PC-3 (cell line): Measurements from ENCODE around the gene EN2. TPM values are rescaled to one million over a fixed set of nuclear protein-coding genes. Genes with fewer than 3 reads are reported as not detected.

Source experiments
- ATAC-seq: fragments of 200-7000 bp; cut with Tn5 transposase; 2 replicates; pipeline ENCODE4 v1.9.1; 2020; ENCODE audit warnings: mild to moderate bottlenecking, moderate library complexity
- BruUV-seq: library from RNA; stranded (reverse); fragments of 400-500 nt; replicated peaks from 2 replicates; lab custom pipeline; 2021; lab: Mats Ljungman, UMichigan
- CTCF ChIA-PET: fragments of 300-600 bp; sonication (Branson Sonifier 250); formaldehyde crosslinking; loops from one replicate; lab custom pipeline; 2022; ENCODE audit warnings: antibody characterized with exemption; lab: Charles Lee
- POLR2A ChIA-PET: fragments of 300-600 bp; sonication (Branson Sonifier 250); formaldehyde crosslinking; loops from one replicate; lab custom pipeline; 2022; ENCODE audit warnings: antibody characterized with exemption; ENCODE audit not compliant: unreplicated experiment; lab: Charles Lee
- DNase-seq: peaks from one replicate; pipeline ENCODE4 v3.0.0-alpha.2; 2015
- H2AFZ ChIP-seq: fragments of 300-600 bp; sonication (generic); 2 replicates; pipeline ENCODE4 v1.6.0; 2016; ENCODE audit warnings: antibody characterized with exemption, low read length
- H3F3A ChIP-seq: fragments of 300-600 bp; sonication (generic); one replicate; pipeline ENCODE4 v1.6.0; 2017; ENCODE audit warnings: antibody characterized with exemption, low read length, control low read depth, mild to moderate bottlenecking; ENCODE audit not compliant: unreplicated experiment
- H3K27ac ChIP-seq: fragments of 300-600 bp; sonication (generic); 2 replicates; pipeline ENCODE4 v1.5.1; 2016; ENCODE audit warnings: mild to moderate bottlenecking, low read length
- H3K27me3 ChIP-seq: fragments of 300-600 bp; sonication (generic); 2 replicates; pipeline ENCODE4 v1.6.1; 2016; ENCODE audit warnings: low read length, mixed read lengths
- H3K36me3 ChIP-seq: fragments of 300-600 bp; sonication (generic); 2 replicates; pipeline ENCODE4 v1.6.1; 2016; ENCODE audit warnings: low read depth, mixed run types, low read length, mixed read lengths
- H3K4me1 ChIP-seq: fragments of 300-600 bp; sonication (generic); 2 replicates; pipeline ENCODE4 v1.5.1; 2016; ENCODE audit warnings: low read length; ENCODE audit not compliant: insufficient read depth
- H3K4me2 ChIP-seq: fragments of 300-600 bp; sonication (generic); 2 replicates; pipeline ENCODE4 v1.6.0; 2016; ENCODE audit warnings: low read length
- H3K4me3 ChIP-seq: fragments of 300-600 bp; sonication (generic); 2 replicates; pipeline ENCODE4 v1.5.1; 2016; ENCODE audit warnings: mild to moderate bottlenecking, low read length, mixed read lengths
- H3K79me2 ChIP-seq: fragments of 300-600 bp; sonication (generic); 2 replicates; pipeline ENCODE4 v1.6.1; 2017; ENCODE audit warnings: low read length, mixed read lengths
- H3K9ac ChIP-seq: fragments of 300-600 bp; sonication (generic); 2 replicates; pipeline ENCODE4 v1.6.0; 2016; ENCODE audit warnings: mild to moderate bottlenecking, low read length
- H3K9me2 ChIP-seq: fragments of 300-600 bp; sonication (generic); replicated peaks from 2 replicates; pipeline ENCODE4 v1.6.1; 2016; ENCODE audit warnings: mixed run types, low read length, mixed read lengths
- H3K9me3 ChIP-seq: fragments of 300-600 bp; sonication (generic); 2 replicates; pipeline ENCODE4 v1.6.1; 2016; ENCODE audit warnings: low read length, mixed read lengths
- H4K20me1 ChIP-seq: fragments of 300-600 bp; sonication (generic); 2 replicates; pipeline ENCODE4 v1.6.1; 2016; ENCODE audit warnings: low read length, mixed read lengths
- CTCF ChIP-seq: fragments of 300-600 bp; sonication (generic); conservative IDR thresholded peaks from 2 replicates; pipeline ENCODE4 v1.5.1; 2017; ENCODE audit warnings: antibody characterized with exemption, low read depth, mild to moderate bottlenecking, low read length
- EZH2 ChIP-seq: fragments of 300-600 bp; sonication (generic); IDR thresholded peaks from one replicate; pipeline ENCODE4 v1.6.1; 2017; ENCODE audit warnings: antibody characterized with exemption, mild to moderate bottlenecking, low read length; ENCODE audit not compliant: unreplicated experiment
- EZH2phosphoT487 ChIP-seq: fragments of 300-600 bp; sonication (generic); IDR thresholded peaks from 2 replicates; pipeline ENCODE4 v1.6.1; 2018; ENCODE audit warnings: mild to moderate bottlenecking, antibody characterized with exemption, low read length, borderline replicate concordance
- intact Hi-C: fragments of 100-400 bp; cut with micrococcal nuclease; formaldehyde crosslinking; loops from 2 replicates; pipeline ENCODE4 v1.9.0; 2023
- total RNA-seq: library from RNA; depleted of rRNA; stranded (reverse); fragments of >200 nt; gene quantifications from 2 replicates; pipeline ENCODE4 v1.2.3, GENCODE V29; 2014

The EN2 gene
- total RNA-seq, 1 experiment from 2014 or later = 2.3 TPM

GRCh38 chr7:155412416-155413253 is 45.3 kb upstream of the EN2 start:
- Histone ChIP-seq H3K4me1 (no peaks in the 10 kb centered on the region), H3K27ac (no peak overlapping the region), H4K20me1 (no peaks in the 10 kb centered on the region), H3K9me3 (no peaks in the 10 kb centered on the region), H3K4me2 (no peak overlapping the region), H3K9me2 (no peaks in the 10 kb centered on the region), H2AFZ (no peak overlapping the region), H3K79me2 (no peaks in the 10 kb centered on the region), H3K9ac (no peak overlapping the region), H3K36me3 (no peaks in the 10 kb centered on the region), H3F3A (no peaks in the 10 kb centered on the region), H3K4me3 (no peak overlapping the region), H3K27me3 (peaks cover 31% of the 10 kb centered on the region)
- CTCF ChIA-PET = no interaction called here
- TF ChIP-seq CTCF (peak; percentile 76), EZH2 (no peak)
- intact Hi-C loops = loop anchor here (2.0 kb wide), 1 partner anchor 120 kb away; no protein-coding TSS in a partner anchor
- peak; percentile 71 for ATAC-seq
- DNase-seq = peak; percentile 57
- POLR2A ChIA-PET = no interaction called here
- BruUV-seq = no TSS peak

DNA sequence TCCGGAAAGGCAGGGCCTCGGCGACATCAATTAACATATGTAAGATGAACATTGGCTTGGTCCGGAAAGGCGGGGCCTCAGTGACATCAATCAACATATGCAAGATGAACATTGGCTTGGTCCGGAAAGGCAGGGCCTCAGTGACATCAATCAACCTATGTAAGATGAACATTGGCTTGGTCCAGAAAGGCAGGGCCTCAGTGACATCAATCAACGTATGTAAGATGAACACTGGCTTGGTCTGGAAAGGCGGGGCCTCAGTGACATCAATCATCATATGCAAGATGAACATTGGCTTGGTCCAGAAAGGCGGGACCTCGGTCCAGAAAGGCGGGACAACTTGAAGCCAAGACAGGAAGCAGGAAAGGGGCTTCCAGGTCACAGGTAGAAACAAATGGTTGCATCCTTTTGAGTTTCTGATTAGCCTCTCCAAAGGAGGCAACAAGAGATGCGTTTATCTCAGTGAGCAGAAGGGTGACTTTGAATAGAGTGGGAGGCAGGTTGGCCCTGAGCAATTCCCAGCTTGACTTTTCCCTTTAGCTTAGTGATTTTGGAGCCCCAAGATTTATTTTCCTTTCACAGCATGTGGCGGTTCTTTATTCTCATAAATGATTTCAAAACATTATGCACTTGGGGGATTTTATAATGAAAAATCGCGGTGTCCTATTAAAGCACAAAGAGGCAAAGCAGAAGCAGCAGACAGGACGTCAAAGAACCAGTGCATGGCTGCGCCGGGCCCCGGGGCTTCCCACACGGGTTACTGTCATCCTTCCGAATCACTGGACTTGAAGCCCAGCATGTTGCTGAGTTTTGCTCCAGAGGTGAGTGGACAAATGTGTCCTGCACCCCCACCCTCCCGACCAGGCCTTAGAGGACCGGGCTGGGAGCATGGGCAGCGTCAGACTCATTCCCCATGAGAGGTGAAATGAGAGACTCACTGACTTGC is 43.1 kb upstream of the EN2 start:
- H2AFZ ChIP-seq = no peak overlapping the region
- H3K9ac ChIP-seq = no peak overlapping the region
- TF ChIP-seq EZH2phosphoT487 (no peak), EZH2 (no peak), CTCF (no peak)
- H4K20me1 ChIP-seq = no peaks in the 10 kb centered on the region
- ChIA-PET POLR2A (no interaction called here), CTCF (no interaction called here)
- DNase-seq (no peak), ATAC-seq (no peak)
- no peaks in the 10 kb centered on the region for H3F3A ChIP-seq
- H3K4me1 ChIP-seq = no peaks in the 10 kb centered on the region
- H3K36me3 ChIP-seq = no peaks in the 10 kb centered on the region
- H3K79me2 ChIP-seq = no peaks in the 10 kb centered on the region
- H3K9me2 ChIP-seq = no peaks in the 10 kb centered on the region
- BruUV-seq = no TSS peak
- no peak overlapping the region for H3K4me3 ChIP-seq
- peaks cover 35% of the 10 kb centered on the region for H3K27me3 ChIP-seq
- intact Hi-C loops = no loop called here
- no peak overlapping the region for H3K4me2 ChIP-seq
- no peaks in the 10 kb centered on the region for H3K9me3 ChIP-seq
- H3K27ac ChIP-seq = no peak overlapping the region
